Transverse colon (tissue), 3 donors: ENCODE measurements around the gene TNNI3K.

ENCODE experiments used
- EP300 ChIP-seq: sonication (generic); formaldehyde crosslinking; IDR thresholded peaks from one replicate; pipeline ENCODE4 v1.6.1; 2017; ENCODE audit warnings: antibody characterized with exemption, low read depth
- TF ChIP-seq, protein P1 (sequence below), 5 experiments: fragments of 200-600 bp in 3 of 5; fragments of 450-650 bp in 2 of 5; sonication (generic) in 3 of 5; IDR thresholded peaks; 1 replicate in 2 of 5; 2 replicates in 3 of 5; pipeline ENCODE4 v1.5.1; 2016 to 2017; ENCODE audit warnings: antibody characterized with exemption in 5 of 5, inconsistent platforms in 3 of 5, mild to moderate bottlenecking in 2 of 5, moderate library complexity in 1 of 5

- no peak for TF ChIP-seq EP300
- TF ChIP-seq, protein P1, sequence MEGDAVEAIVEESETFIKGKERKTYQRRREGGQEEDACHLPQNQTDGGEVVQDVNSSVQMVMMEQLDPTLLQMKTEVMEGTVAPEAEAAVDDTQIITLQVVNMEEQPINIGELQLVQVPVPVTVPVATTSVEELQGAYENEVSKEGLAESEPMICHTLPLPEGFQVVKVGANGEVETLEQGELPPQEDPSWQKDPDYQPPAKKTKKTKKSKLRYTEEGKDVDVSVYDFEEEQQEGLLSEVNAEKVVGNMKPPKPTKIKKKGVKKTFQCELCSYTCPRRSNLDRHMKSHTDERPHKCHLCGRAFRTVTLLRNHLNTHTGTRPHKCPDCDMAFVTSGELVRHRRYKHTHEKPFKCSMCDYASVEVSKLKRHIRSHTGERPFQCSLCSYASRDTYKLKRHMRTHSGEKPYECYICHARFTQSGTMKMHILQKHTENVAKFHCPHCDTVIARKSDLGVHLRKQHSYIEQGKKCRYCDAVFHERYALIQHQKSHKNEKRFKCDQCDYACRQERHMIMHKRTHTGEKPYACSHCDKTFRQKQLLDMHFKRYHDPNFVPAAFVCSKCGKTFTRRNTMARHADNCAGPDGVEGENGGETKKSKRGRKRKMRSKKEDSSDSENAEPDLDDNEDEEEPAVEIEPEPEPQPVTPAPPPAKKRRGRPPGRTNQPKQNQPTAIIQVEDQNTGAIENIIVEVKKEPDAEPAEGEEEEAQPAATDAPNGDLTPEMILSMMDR (IDR thresholded peaks at IDR 0.05) = no peak
These were observed 133.1 kb downstream of the TNNI3K start for GRCh38 chr1:74368335-74368734.
